HPDE6-E6E7 (cell line): ENCODE data around the gene DUSP28.

Experiments used
- DNase-seq: peaks from one replicate; pipeline ENCODE4 v3.0.0; 2011; ENCODE audit warnings: missing footprints; ENCODE audit errors: extremely low spot score

The DUSP28 gene

GRCh38 chr2:240572141-240573031 is 12.2 kb downstream of the DUSP28 start:
- DNase-seq = no peak

- DNase-seq = no peak
Observed at GRCh38 chr2:240573071-240573515, 12.9 kb downstream of the DUSP28 start.

GRCh38 chr2:240573516-240574385 is 13.6 kb downstream of the DUSP28 start:
- no peak for DNase-seq

- no peak for DNase-seq
Observed at GRCh38 chr2:240574386-240575100, 14.4 kb downstream of the DUSP28 start.

GRCh38 chr2:240575101-240575965 is 15.2 kb downstream of the DUSP28 start:
- no peak for DNase-seq

- no peak for DNase-seq
Observed at GRCh38 chr2:240576036-240576435, 15.9 kb downstream of the DUSP28 start.

DNA sequence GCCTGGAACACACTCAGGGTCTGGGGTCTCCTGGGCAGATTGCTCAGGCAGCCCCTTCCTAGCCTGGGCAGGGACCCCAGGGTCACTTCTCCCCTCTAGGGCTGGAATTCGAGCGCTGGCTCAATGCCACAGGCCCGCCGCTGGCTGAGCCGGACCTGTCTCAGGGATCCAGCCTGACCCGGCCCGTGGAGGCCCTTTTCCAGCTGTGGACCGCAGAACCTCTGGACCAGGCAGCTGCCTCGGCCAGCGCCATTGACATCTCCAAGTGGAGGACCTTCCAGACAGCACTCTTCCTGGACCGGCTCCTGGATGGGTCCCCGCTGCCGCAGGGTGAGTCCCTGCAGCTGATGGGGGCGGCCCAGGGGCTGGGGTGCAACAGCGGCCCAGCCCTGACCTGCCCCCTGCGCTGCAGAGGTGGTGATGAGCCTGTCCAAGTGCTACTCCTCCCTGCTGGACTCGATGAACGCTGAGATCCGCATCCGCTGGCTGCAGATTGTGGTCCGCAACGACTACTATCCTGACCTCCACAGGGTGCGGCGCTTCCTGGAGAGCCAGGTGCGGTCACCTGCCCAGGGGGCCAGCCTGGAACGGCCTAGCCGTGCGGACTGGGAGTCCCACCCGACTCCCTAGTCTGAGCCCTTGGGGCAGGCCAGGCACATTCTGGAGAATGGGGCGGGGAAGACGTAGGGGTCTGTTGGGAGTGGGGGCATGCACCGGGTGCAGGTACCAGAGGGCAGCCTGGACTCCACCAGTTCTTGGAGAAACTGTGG is 16.5 kb downstream of the DUSP28 start:
- DNase-seq = no peak

DNA sequence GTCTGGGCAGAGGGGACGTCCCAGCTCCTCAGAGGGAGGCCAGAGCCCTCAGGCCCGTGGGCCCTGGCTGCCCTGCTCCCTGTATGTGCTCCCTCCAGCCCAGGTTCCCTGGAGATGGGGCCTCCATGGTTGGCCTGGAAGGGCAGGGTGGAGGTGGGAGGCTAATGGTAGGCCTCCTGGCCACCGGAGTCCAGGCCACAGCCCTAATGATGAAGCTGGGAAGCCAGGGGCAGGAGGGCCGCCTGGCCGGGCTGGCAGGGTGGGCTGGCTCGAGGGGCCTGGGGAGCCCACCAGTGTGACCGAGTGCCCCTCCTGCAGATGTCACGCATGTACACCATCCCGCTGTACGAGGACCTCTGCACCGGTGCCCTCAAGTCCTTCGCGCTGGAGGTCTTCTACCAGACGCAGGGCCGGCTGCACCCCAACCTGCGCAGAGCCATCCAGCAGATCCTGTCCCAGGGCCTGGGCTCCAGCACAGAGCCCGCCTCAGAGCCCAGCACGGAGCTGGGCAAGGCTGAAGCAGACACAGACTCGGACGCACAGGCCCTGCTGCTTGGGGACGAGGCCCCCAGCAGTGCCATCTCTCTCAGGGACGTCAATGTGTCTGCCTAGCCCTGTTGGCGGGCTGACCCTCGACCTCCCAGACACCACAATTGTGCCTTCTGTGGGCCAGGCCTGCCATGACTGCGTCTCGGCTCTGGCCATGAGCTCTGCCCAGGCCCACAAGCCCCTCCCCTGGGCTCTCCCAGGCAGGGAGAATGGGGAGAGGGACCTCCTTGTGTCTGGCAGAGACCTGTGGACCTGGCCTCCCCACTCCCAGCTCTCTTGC is 17.3 kb downstream of the DUSP28 start:
- DNase-seq = no peak

DNA sequence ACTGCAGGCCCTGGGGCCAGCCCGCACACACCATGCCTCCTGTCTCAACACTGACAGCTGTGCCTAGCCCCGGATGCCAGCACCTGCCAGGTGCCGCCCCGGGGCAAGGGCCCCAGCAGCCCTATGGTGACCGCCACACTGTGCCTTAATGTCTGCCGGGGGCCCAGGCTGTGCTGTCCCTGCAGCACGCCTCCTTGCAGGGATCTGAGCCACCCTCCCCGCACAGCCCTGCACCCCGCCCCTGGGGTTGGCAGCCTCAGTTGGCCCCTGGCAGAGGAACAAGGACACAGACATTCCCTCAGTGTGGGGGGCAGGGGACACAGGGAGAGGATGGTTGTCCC is 17.9 kb downstream of the DUSP28 start:
- DNase-seq = no peak

- DNase-seq = no peak
Observed at GRCh38 chr2:240578488-240578887, 18.3 kb downstream of the DUSP28 start.

DNA sequence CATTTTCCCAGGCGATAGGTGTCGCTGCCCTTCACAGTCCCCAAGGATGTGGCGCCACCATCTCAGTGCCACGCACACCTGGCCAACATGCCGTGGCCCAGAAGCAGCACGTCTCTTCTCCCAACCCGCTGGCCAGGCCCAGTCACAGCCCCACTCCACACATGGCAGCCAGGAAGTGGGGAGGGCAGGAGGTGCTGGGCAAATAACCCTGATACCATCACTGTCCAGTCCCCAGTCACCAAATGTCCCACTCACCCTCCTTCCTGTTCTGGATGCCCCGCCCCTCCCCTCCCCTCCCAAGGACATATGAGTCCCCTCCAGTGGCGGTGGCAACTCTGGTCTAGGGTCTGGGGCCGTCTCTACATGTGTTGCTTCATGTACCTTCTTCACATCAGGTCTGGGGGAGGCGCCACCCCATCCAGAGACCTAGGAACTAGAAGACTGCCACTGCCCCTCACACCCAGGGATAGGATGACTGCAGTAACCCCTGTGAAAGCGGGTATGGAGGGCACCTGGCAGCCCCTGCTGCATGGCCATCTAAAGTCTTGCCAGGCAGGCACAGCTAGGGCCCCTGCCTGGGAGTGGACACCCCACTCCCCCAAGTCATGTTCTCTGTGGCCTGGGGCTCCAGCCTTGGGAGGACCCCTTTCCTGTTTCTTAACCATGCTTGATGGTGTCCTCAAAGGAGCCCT is 19.1 kb downstream of the DUSP28 start:
- DNase-seq = no peak

DNA sequence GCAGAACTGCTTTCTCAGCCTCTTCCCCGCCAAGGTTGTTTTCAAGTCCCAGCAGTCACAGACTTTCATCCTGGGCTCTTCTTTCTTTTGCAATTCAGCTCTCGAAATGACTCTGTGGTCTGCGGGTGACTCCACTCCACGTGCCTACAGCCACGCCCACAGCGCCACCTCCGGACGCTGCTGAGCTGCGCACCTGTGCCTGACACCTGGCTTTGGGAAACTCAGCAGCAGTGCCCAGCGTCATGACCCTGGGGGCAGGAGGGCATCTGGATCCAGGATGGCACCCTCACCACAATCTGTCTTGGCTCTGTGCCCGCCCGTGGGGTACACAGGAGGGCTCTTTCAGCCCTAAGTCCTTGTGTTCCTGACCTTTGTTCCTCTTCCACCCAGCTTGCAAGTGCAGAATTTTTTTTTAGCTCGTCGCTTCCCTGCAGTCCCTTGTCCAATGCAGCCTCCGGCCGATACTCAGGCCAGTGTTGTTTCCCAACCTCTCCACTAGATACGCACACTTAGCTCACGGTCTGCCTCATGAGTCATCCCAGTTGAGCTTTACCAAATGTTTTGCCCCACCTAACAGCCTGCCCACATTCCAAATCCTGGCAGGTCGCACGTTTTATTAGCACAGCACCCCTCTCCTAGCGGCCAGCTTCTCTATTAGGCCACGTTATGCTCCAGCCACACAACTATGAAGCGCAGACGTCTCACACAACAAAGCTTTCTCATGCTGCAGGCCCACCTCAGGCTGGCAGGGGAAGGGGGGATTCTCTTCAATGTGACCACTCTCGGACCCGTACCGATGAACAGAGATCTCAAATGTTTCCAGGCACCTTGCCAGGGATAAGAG is 19.8 kb downstream of the DUSP28 start:
- peak; percentile 74 for DNase-seq

DNA sequence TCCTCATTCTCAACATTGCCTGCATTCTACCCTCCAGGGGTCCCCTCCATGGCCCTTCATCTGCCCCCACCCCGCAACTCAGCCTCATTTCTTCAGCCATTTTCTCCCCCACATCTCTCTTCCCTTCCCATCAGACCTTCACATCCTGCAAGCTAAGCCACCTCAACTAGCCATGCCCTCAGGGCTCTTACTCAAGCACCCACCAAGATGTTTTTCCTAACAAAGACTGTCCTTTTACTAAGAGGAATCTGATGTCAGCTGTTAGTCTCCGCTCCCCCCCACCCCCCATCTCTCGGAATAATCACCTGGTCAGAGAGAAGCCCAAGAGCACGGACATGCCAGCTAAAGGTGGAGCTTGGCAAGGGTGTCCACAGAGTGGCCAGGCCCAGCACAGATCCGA is 21.7 kb downstream of the DUSP28 start:
- no peak for DNase-seq

DNA sequence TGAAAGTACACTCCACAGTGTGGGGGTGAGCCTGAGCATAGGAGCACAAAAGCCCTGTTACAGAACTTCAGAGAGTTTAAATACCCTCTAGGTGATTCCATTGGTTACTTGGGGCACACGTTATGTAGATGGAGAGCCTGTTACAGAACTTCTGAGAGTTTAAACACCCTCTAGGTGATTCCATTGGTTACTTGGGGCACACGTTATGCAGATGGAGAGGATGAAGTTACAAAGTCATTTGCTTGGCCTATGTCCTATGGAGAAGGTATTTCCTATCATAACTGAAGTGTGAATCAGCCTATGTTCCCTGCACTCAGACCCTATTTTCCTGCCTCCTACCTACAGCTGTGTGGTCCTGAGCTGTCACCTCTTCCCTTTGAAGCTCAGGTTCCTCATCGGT is 22.6 kb downstream of the DUSP28 start:
- no peak for DNase-seq

GRCh38 chr2:240583774-240584173 is 23.6 kb downstream of the DUSP28 start:
- DNase-seq = no peak

- DNase-seq = no peak
Observed at GRCh38 chr2:240584486-240585031, 24.4 kb downstream of the DUSP28 start.

DNA sequence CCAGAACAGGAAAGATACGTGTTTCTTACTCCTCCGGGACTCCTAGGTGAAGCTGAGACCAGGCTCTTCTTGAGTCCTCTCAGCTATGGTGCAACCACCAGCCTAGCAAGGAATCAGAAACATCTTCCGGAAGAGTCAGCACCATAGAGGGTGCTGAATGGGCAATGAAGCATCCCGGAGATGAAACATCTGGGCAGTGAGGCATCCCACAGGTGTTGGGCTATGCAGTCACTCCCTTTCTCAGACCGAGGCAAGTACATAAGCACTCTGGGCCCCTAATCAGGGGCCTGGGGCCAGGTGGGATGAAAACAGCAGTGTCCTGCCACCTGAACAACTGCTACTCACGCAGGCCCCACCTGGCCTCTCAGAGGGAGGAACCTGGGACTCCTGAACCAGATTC is 24.9 kb downstream of the DUSP28 start:
- DNase-seq = no peak
